HG03095 (cell line): Measurements from ENCODE around the gene TBC1D7.

Experiments
- ATAC-seq: cut with Tn5 transposase; IDR thresholded peaks from one replicate; pipeline ENCODE4 v1.9.1; 2021; ENCODE audit warnings: moderate library complexity; ENCODE audit not compliant: unreplicated experiment

Gene TBC1D7

GRCh38 chr6:13328076-13328874 lies at the start of gene TBC1D7:
TBC1D7 (minus strand) TSS chr6:13328537; CDS start chr6:13326898, 1,639 bp downstream.
- peak; percentile 83 for ATAC-seq

- no peak for ATAC-seq
Observed at GRCh38 chr6:13377054-13377758, 48.9 kb upstream of the TBC1D7 start.

- peak; percentile 74 for ATAC-seq
Observed at GRCh38 chr6:13375360-13375878, 47.1 kb upstream of the TBC1D7 start.

- no peak for ATAC-seq
Observed at GRCh38 chr6:13373919-13374318, 45.6 kb upstream of the TBC1D7 start.

- ATAC-seq: no peak
Observed at GRCh38 chr6:13373488-13373886, 45.1 kb upstream of the TBC1D7 start.

- no peak for ATAC-seq
Observed at GRCh38 chr6:13372688-13373487, 44.6 kb upstream of the TBC1D7 start.

- ATAC-seq: no peak
Observed at GRCh38 chr6:13372076-13372475, 43.7 kb upstream of the TBC1D7 start.

GRCh38 chr6:13371421-13372072 lies 43.2 kb upstream of the TBC1D7 start:
- no peak for ATAC-seq

- no peak for ATAC-seq
Observed at GRCh38 chr6:13370623-13371022, 42.3 kb upstream of the TBC1D7 start.

GRCh38 chr6:13369591-13369990 lies 41.3 kb upstream of the TBC1D7 start:
- ATAC-seq: no peak

GRCh38 chr6:13368731-13369115 lies 40.4 kb upstream of the TBC1D7 start:
- no peak for ATAC-seq

GRCh38 chr6:13368079-13368730 lies 39.9 kb upstream of the TBC1D7 start:
- no peak for ATAC-seq

GRCh38 chr6:13367396-13367795 lies 39.1 kb upstream of the TBC1D7 start:
- ATAC-seq: no peak

- ATAC-seq: no peak
Observed at GRCh38 chr6:13365320-13365719, 37.0 kb upstream of the TBC1D7 start.

- ATAC-seq: no peak
Observed at GRCh38 chr6:13364842-13365241, 36.5 kb upstream of the TBC1D7 start.

- ATAC-seq: no peak
Observed at GRCh38 chr6:13362412-13362811, 34.1 kb upstream of the TBC1D7 start.

- ATAC-seq: no peak
Observed at GRCh38 chr6:13360671-13361540, 32.6 kb upstream of the TBC1D7 start.

GRCh38 chr6:13359287-13359686 lies 30.9 kb upstream of the TBC1D7 start:
- ATAC-seq: no peak

GRCh38 chr6:13358511-13358910 lies 30.2 kb upstream of the TBC1D7 start:
- ATAC-seq: no peak
